CD4-positive, alpha-beta T cell (primary cell): ENCODE data around the gene WWOX. TPM values are rescaled to one million over a fixed set of nuclear protein-coding genes. Genes with fewer than 3 reads are reported as not detected.

ENCODE experiments used
- ATAC-seq: fragments of 200-7000 bp; cut with Tn5 transposase; one replicate; pipeline ENCODE4 v1.10.0; 2022; ENCODE audit warnings: mild to moderate bottlenecking; ENCODE audit not compliant: poor library complexity
- CTCF ChIA-PET: fragments of 350-600 bp; sonication (Branson Sonifier 250); formaldehyde crosslinking; loops from one replicate; lab custom pipeline; 2021; ENCODE audit warnings: antibody characterized with exemption, inconsistent platforms; lab: Charles Lee
- POLR2A ChIA-PET: fragments of 350-600 bp; sonication (Branson Sonifier 250); formaldehyde crosslinking; loops from one replicate; lab custom pipeline; 2021; ENCODE audit warnings: antibody characterized with exemption, inconsistent platforms; lab: Charles Lee
- DNase-seq, 14 experiments: peaks; one replicate each; pipeline ENCODE4 v3.0.0-alpha.2; 2013 to 2020; ENCODE audit warnings: mixed read lengths in 2 of 14
- H3K27ac ChIP-seq, 2 donors: one replicate each; pipeline versions ENCODE4 v1.5.1 to v1.7.0; 2013; ENCODE audit warnings: low read length in 2 of 2, low read depth in 1 of 2, mild to moderate bottlenecking in 1 of 2
- H3K27me3 ChIP-seq, 2 experiments: 1 replicate in 1 of 2; 2 replicates in 1 of 2; pipeline versions ENCODE4 v1.6.1 to v1.7.0; 2013; ENCODE audit warnings: low read length in 2 of 2, control low read depth in 1 of 2, mild to moderate bottlenecking in 1 of 2, moderate library complexity in 1 of 2; ENCODE audit not compliant: insufficient read depth in 2 of 2, control insufficient read depth in 1 of 2
- H3K36me3 ChIP-seq: one replicate; pipeline ENCODE4 v1.6.1; 2013; ENCODE audit warnings: low read length, control low read depth; ENCODE audit not compliant: insufficient read depth
- H3K4me1 ChIP-seq: one replicate; pipeline ENCODE4 v1.6.1; 2013; ENCODE audit warnings: low read length, control low read depth; ENCODE audit not compliant: insufficient read depth
- H3K4me3 ChIP-seq: one replicate; pipeline ENCODE4 v1.5.1; 2013; ENCODE audit warnings: mild to moderate bottlenecking, low read length, moderate library complexity
- H3K9me3 ChIP-seq, 2 experiments: 1 replicate in 1 of 2; 2 replicates in 1 of 2; pipeline versions ENCODE4 v1.6.1 to v1.7.0; 2013; ENCODE audit warnings: low read length in 2 of 2, mild to moderate bottlenecking in 2 of 2, control low read depth in 1 of 2, moderate library complexity in 1 of 2; ENCODE audit not compliant: control insufficient read depth in 1 of 2, insufficient read depth in 1 of 2
- H3K27ac Mint-ChIP-seq: one replicate; pipeline ENCODE4 v1.8.0; 2020; ENCODE audit warnings: mixed read lengths
- H3K27me3 Mint-ChIP-seq: one replicate; pipeline ENCODE4 v1.8.0; 2021; ENCODE audit warnings: mixed read lengths
- H3K36me3 Mint-ChIP-seq: one replicate; pipeline ENCODE4 v1.8.0; 2021; ENCODE audit warnings: low read depth, mixed read lengths
- H3K4me1 Mint-ChIP-seq: one replicate; pipeline ENCODE4 v1.8.0; 2021; ENCODE audit warnings: low read depth, mixed read lengths
- H3K4me3 Mint-ChIP-seq: one replicate; pipeline ENCODE4 v1.8.0; 2020; ENCODE audit warnings: mild to moderate bottlenecking, mixed read lengths
- H3K9me3 Mint-ChIP-seq: one replicate; pipeline ENCODE4 v1.8.0; 2020; ENCODE audit warnings: mixed read lengths
- intact Hi-C, 2 experiments: fragments of 100-400 bp; cut with DNase I in 1 of 2; cut with micrococcal nuclease in 1 of 2; formaldehyde crosslinking; loops; one replicate each; pipeline versions ENCODE4 v1.15.1 to v1.9.0; 2023 to 2025; cut with DNase I, micrococcal nuclease
- total RNA-seq, 174 experiments: library from RNA in 2 of 174; stranded (reverse) in 2 of 174; gene quantifications; one replicate each; pipeline ENCODE4 v1.2.3 and lab custom pipeline; 2021 to 2026
- TF ChIP-seq, protein P1 (sequence below): fragments of 200-600 bp; IDR thresholded peaks from one replicate; pipeline ENCODE4 v1.8.0; 2022; ENCODE audit warnings: antibody characterized with exemption, mild to moderate bottlenecking

WWOX gene
- total RNA-seq, 2 experiments from 2014 or later, result 19.3 to 21.7 TPM

- intact Hi-C loops, result no loop called here
- Mint-ChIP-seq H3K4me1 (no peaks in the 10 kb centered on the region), H3K4me3 (no peak overlapping the region), H3K27ac (no peak overlapping the region), H3K9me3 (no peaks in the 10 kb centered on the region), H3K27me3 (no peaks in the 10 kb centered on the region), H3K36me3 (no peaks in the 10 kb centered on the region)
- TF ChIP-seq, protein P1, sequence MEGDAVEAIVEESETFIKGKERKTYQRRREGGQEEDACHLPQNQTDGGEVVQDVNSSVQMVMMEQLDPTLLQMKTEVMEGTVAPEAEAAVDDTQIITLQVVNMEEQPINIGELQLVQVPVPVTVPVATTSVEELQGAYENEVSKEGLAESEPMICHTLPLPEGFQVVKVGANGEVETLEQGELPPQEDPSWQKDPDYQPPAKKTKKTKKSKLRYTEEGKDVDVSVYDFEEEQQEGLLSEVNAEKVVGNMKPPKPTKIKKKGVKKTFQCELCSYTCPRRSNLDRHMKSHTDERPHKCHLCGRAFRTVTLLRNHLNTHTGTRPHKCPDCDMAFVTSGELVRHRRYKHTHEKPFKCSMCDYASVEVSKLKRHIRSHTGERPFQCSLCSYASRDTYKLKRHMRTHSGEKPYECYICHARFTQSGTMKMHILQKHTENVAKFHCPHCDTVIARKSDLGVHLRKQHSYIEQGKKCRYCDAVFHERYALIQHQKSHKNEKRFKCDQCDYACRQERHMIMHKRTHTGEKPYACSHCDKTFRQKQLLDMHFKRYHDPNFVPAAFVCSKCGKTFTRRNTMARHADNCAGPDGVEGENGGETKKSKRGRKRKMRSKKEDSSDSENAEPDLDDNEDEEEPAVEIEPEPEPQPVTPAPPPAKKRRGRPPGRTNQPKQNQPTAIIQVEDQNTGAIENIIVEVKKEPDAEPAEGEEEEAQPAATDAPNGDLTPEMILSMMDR, result no peak
- ATAC-seq (no peak), DNase-seq (no peak)
- Histone ChIP-seq H3K4me3 (no peak overlapping the region), H3K27me3 (no peaks in the 10 kb centered on the region), H3K27ac (no peak overlapping the region), H3K9me3 (no peaks in the 10 kb centered on the region), H3K36me3 (no peaks in the 10 kb centered on the region), H3K4me1 (no peaks in the 10 kb centered on the region)
- POLR2A ChIA-PET, result no interaction called here
- CTCF ChIA-PET, result no interaction called here
These were observed 210.7 kb downstream of the WWOX start for GRCh38 chr16:78310196-78310595.

GRCh38 chr16:78310990-78311561 is 211.6 kb downstream of the WWOX start:
- H3K9me3 Mint-ChIP-seq, result no peaks in the 10 kb centered on the region
- Histone ChIP-seq H3K4me1 (no peaks in the 10 kb centered on the region), H3K27ac (no peak overlapping the region), H3K9me3 (no peaks in the 10 kb centered on the region), H3K27me3 (no peaks in the 10 kb centered on the region), H3K4me3 (no peak overlapping the region), H3K36me3 (no peaks in the 10 kb centered on the region)
- H3K27ac Mint-ChIP-seq, result no peak overlapping the region
- no peak for DNase-seq
- intact Hi-C loops, result no loop called here
- H3K36me3 Mint-ChIP-seq, result no peaks in the 10 kb centered on the region
- no peak overlapping the region for H3K4me3 Mint-ChIP-seq
- POLR2A ChIA-PET, result no interaction called here
- CTCF ChIA-PET, result no interaction called here
- TF ChIP-seq, protein P1, result no peak
- no peaks in the 10 kb centered on the region for H3K4me1 Mint-ChIP-seq
- ATAC-seq, result no peak
- H3K27me3 Mint-ChIP-seq, result no peaks in the 10 kb centered on the region

GRCh38 chr16:78311831-78312230 is 212.4 kb downstream of the WWOX start:
- Histone ChIP-seq H3K4me1 (no peaks in the 10 kb centered on the region), H3K27me3 (no peaks in the 10 kb centered on the region), H3K9me3 (no peaks in the 10 kb centered on the region), H3K27ac (no peak overlapping the region), H3K4me3 (no peak overlapping the region), H3K36me3 (no peaks in the 10 kb centered on the region)
- CTCF ChIA-PET, result interaction anchor here (0.6 kb wide), 1 partner anchor 1356 kb away, joined by 3 read pairs; no protein-coding TSS in a partner anchor
- Mint-ChIP-seq H3K4me3 (no peak overlapping the region), H3K4me1 (no peaks in the 10 kb centered on the region), H3K9me3 (no peaks in the 10 kb centered on the region), H3K27me3 (no peaks in the 10 kb centered on the region), H3K27ac (no peak overlapping the region), H3K36me3 (no peaks in the 10 kb centered on the region)
- TF ChIP-seq, protein P1, result no peak
- ATAC-seq (no peak), DNase-seq (no peak)
- intact Hi-C loops, result no loop called here
- POLR2A ChIA-PET, result no interaction called here
